GM12891 (cell line): ENCODE results near the gene SERPINB13.

ENCODE experiments used
- DNase-seq: peaks from one replicate; pipeline ENCODE4 v3.0.0; 2011; ENCODE audit warnings: low spot score; ENCODE audit not compliant: insufficient read length
- FAIRE-seq: peaks from 2 replicates; lab custom pipeline; 2011; peaks lifted over from hg19 to GRCh38; lab: Jason Lieb, UNC
- PAX5 ChIP-seq: IDR thresholded peaks from 2 replicates; pipeline ENCODE4 v1.6.1; 2011; ENCODE audit warnings: low read length, moderate library complexity, mild to moderate bottlenecking; ENCODE audit not compliant: insufficient read depth, severe bottlenecking
- POLR2A ChIP-seq: IDR thresholded peaks from 2 replicates; pipeline ENCODE4 v1.6.1; 2011; ENCODE audit warnings: low read depth, low read length, control low read depth
- POLR2AphosphoS5 ChIP-seq: IDR thresholded peaks from 2 replicates; pipeline ENCODE4 v1.6.1; 2011; ENCODE audit warnings: low read depth, low read length, control low read depth
- POU2F2 ChIP-seq: IDR thresholded peaks from 2 replicates; pipeline ENCODE4 v1.6.1; 2011; ENCODE audit warnings: low read depth, mild to moderate bottlenecking, control low read depth, low read length, moderate library complexity
- SPI1 ChIP-seq: IDR thresholded peaks from 2 replicates; pipeline ENCODE4 v1.6.1; 2011; ENCODE audit warnings: low read depth, low read length, control low read depth
- TAF1 ChIP-seq: IDR thresholded peaks from 2 replicates; pipeline ENCODE4 v1.6.1; 2011; ENCODE audit warnings: low read depth, low read length, control low read depth

SERPINB13 gene

GRCh38 chr18:63646936-63647335, 59.8 kb downstream of the SERPINB13 start:
- no peak for FAIRE-seq

GRCh38 chr18:63648241-63648640, 61.1 kb downstream of the SERPINB13 start:
- TF ChIP-seq POLR2AphosphoS5, result no peak
- DNase-seq, result no peak
- FAIRE-seq, result no peak

More at GRCh38 chr18:63646936-63647335, 59.8 kb downstream of the SERPINB13 start:
- TF ChIP-seq PAX5, result no peak
- no peak for TF ChIP-seq POLR2A
- no peak for TF ChIP-seq POLR2AphosphoS5
- TF ChIP-seq SPI1, result no peak
- no peak for TF ChIP-seq POU2F2
- no peak for TF ChIP-seq TAF1
- no peak for DNase-seq
